Activated CD8-positive, alpha-beta memory T cell treated with anti-CD3 and anti-CD28 coated beads for 4 hours (primary cell): ENCODE results near the gene FYTTD1.

Source experiments
- DNase-seq, 2 donors: peaks; one replicate each; pipeline ENCODE4 v3.0.0-alpha.2; 2020; ENCODE audit warnings: low read depth in 2 of 2

Gene FYTTD1

DNA sequence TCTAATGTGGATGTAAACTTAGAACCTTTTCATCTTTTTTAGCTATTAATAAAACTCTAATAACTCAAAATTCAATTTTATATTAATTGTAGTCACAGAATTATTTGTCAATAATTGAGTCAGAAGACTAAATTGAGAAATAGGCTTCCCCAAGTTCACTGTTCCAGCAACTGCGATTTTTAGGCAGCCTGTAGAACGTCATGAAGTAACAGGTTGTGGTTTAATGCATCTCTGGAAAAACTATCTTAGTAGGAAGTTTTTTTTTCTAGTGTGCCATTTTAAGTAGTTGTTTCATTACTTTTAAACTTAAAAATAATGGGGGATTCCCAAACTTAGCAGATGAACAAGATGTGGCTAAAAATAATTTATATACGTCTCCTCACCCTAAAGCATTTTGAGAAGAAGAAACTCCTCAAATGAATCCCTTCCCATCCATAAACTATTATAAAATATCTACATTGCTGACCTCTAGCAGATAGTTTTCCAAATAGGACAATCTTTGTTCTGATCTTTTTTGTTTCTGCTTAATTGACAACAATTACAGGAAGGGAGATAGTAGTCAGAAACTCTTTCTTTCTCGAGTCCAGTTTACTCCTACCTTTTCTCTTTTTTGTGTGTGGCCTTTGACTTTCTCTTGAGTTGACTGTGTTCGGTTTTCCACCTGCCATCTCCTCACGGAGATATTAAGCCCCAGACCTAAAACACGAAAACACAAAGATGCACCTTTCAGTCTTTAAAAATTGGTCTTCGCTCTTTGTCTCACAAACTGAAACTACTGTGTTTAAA, 84.4 kb downstream of the FYTTD1 start:
- DNase-seq: no peak

DNA sequence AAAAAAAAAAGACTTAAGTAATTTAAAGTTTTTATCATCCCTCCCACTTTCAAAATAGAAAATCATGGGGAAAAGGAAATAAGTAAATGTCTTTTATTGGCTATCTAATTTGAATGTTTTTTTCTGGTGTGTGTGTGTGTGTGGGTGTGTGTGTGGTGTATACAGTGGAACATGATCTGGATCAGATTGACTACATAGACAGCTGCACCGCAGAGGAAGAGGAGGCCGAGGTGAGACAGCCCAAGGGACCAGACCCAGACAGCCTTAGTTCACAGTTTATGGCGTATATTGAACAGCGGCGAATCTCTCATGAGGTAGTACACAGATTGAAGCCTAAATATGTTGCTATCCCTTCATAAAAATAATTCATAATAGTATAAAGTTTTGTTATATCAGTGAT, 85.8 kb downstream of the FYTTD1 start:
- DNase-seq: no peak

GRCh38 chr3:197836244-197836643, 86.6 kb downstream of the FYTTD1 start:
- no peak for DNase-seq
